Naive B cell (primary cell): ENCODE measurements around the gene ANO2. TPM values are rescaled to one million over a fixed set of nuclear protein-coding genes. Genes with fewer than 3 reads are reported as not detected.
A peak's percentile ranks its signal among the peaks of the same experiment; 100 is the strongest.

Experiments used
- ATAC-seq, 2 donors: fragments of 150-1000 bp; cut with Tn5 transposase; 2 replicates each; pipeline ENCODE4 v1.10.0; 2021; ENCODE audit warnings: low read depth in 2 of 2, mild to moderate bottlenecking in 2 of 2, moderate library complexity in 2 of 2
- DNase-seq: peaks from one replicate; pipeline ENCODE4 v3.0.0; 2022
- H3K27ac Mint-ChIP-seq, 6 donors: one replicate each; pipeline ENCODE4 v1.8.0; 2020 to 2022; ENCODE audit warnings: mild to moderate bottlenecking in 6 of 6, mixed read lengths in 6 of 6, moderate library complexity in 5 of 6, inconsistent platforms in 2 of 6
- H3K27me3 Mint-ChIP-seq, 3 donors: one replicate each; pipeline ENCODE4 v1.8.0; 2021 to 2022; ENCODE audit warnings: mixed read lengths in 3 of 3, mild to moderate bottlenecking in 1 of 3
- H3K36me3 Mint-ChIP-seq, 2 donors: one replicate each; pipeline ENCODE4 v1.8.0; 2020 to 2022; ENCODE audit warnings: mixed read lengths in 2 of 2, inconsistent platforms in 1 of 2, mild to moderate bottlenecking in 1 of 2
- H3K4me1 Mint-ChIP-seq, 3 donors: one replicate each; pipeline ENCODE4 v1.8.0; 2020 to 2022; ENCODE audit warnings: mixed read lengths in 3 of 3, inconsistent platforms in 1 of 3, mild to moderate bottlenecking in 1 of 3, moderate library complexity in 1 of 3
- H3K4me3 Mint-ChIP-seq, 8 donors: one replicate each; pipeline ENCODE4 v1.8.0; 2020 to 2022; ENCODE audit warnings: mild to moderate bottlenecking in 8 of 8, mixed read lengths in 8 of 8, moderate library complexity in 8 of 8, inconsistent platforms in 2 of 8
- H3K9me3 Mint-ChIP-seq, 7 donors: one replicate each; pipeline ENCODE4 v1.8.0; 2020 to 2022; ENCODE audit warnings: mixed read lengths in 7 of 7, mild to moderate bottlenecking in 5 of 7, inconsistent platforms in 2 of 7, moderate library complexity in 1 of 7
- polyA plus RNA-seq, 6 donors: library from polyadenylated mRNA; unstranded; fragments of 300-500 nt; fragmentation: Illumina TruSeq; gene quantifications; one replicate each; pipeline ENCODE4 v1.2.3, GENCODE V29; 2021; ENCODE audit warnings: low read depth in 6 of 6

The ANO2 gene
- polyA plus RNA-seq, 6 donors from 2014 or later = not detected

DNA sequence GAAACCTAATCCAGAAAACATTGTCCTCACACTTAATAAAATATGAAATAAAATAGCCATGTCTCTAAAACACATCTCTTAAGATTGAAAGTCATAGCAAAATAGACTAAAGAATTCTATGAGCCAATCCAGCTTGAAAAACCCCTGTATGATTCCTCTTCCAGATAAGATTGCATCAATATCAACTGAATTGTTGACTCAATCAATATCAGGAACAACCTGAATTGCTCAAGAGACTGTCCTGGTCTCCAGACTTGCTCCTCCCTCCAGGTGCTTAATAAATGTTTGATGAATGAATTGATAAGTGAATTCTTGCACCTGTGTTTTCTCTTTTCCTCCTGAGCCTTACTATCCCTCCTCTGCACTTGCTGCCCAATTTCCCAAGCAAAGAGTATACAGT is 351.1 kb downstream of the ANO2 start:
- peak overlapping the region in 1 of 6 donors; percentile 8 for H3K27ac Mint-ChIP-seq
- no peaks in the 10 kb centered on the region for H3K4me1 Mint-ChIP-seq
- no peak for ATAC-seq
- peaks cover 0 to 11% (median 1%) of the 10 kb centered on the region in 7 donors for H3K9me3 Mint-ChIP-seq
- no peaks in the 10 kb centered on the region for H3K36me3 Mint-ChIP-seq
- H3K27me3 Mint-ChIP-seq = peaks cover 9 to 19% (median 17%) of the 10 kb centered on the region in 3 donors
- DNase-seq = no peak
- no peak overlapping the region for H3K4me3 Mint-ChIP-seq

DNA sequence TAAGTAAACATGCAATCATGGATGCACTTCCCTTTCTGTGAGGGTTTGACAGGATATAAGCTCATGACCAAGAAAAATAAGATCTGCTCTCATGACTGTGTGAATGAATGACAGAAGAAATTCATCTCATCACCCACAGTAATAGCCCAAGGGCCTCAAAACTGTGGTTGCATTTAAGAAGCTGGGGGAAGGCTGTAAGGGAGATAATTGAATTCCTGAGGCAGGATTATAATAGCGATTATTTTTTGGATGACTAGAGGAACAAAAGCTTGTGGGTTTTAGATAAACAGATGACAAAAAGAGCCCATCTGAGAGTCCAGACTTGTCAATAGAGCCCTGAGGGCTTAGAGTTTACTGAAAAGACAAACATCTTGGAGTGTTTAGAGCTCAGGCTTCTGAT is 352.0 kb downstream of the ANO2 start:
- Mint-ChIP-seq H3K9me3 (peaks cover 0 to 11% (median 1%) of the 10 kb centered on the region in 7 donors), H3K27me3 (peaks cover 3 to 17% (median 12%) of the 10 kb centered on the region in 3 donors), H3K4me3 (no peak overlapping the region), H3K4me1 (no peaks in the 10 kb centered on the region), H3K27ac (no peak overlapping the region), H3K36me3 (no peaks in the 10 kb centered on the region)
- ATAC-seq (no peak), DNase-seq (no peak)

DNA sequence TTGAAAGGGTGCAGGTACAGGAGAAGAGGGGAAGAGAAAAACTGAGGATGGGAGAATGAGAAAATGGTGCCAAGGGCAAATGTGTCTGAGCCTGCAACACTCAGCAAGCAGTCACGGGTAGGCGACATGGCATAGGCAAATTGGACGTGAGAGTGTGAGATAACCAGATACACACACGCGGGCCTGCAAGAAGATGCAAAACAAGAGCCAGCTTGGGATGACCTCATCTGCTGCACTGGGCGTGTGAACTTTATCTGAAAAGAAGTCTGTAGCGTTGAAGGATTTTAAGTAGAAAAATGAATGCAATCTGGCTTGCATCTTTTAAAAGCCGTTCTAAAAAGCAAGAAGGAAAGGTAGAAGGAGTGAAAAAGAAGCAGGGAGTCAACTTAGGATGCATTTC is 352.7 kb downstream of the ANO2 start:
- DNase-seq (no peak), ATAC-seq (no peak)
- H3K4me3 Mint-ChIP-seq = no peak overlapping the region
- no peaks in the 10 kb centered on the region for H3K36me3 Mint-ChIP-seq
- H3K27ac Mint-ChIP-seq = no peak overlapping the region
- H3K27me3 Mint-ChIP-seq = peaks cover 4 to 19% (median 16%) of the 10 kb centered on the region in 3 donors
- peaks cover 0 to 5% (median 1%) of the 10 kb centered on the region in 7 donors for H3K9me3 Mint-ChIP-seq
- no peaks in the 10 kb centered on the region for H3K4me1 Mint-ChIP-seq

DNA sequence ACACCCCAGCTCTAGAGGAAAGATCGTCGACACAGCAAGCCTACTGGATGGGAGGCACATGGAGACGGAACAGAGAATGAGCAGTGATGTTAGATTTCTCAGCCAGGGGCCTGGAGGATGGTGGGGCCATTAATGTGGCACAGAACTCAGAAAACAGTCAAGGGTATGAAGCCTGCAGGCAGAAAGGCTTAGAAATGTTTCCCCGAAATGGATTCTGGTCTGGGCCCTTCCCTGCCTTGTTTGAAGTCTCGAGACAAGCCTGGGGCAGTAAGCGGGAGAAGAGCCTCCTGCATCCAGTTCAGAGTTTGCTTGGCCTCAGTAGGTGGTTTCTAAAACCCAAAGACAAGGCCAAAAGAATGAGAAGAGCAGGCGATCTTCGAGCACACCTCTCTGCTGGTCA is 354.7 kb downstream of the ANO2 start:
- peaks cover 0 to 1% (median 0%) of the 10 kb centered on the region in 7 donors for H3K9me3 Mint-ChIP-seq
- peaks cover 3 to 14% (median 12%) of the 10 kb centered on the region in 3 donors for H3K27me3 Mint-ChIP-seq
- no peak for ATAC-seq
- DNase-seq = no peak
- no peak overlapping the region for H3K4me3 Mint-ChIP-seq
- no peak overlapping the region for H3K27ac Mint-ChIP-seq
- no peaks in the 10 kb centered on the region for H3K4me1 Mint-ChIP-seq
- H3K36me3 Mint-ChIP-seq = no peaks in the 10 kb centered on the region

DNA sequence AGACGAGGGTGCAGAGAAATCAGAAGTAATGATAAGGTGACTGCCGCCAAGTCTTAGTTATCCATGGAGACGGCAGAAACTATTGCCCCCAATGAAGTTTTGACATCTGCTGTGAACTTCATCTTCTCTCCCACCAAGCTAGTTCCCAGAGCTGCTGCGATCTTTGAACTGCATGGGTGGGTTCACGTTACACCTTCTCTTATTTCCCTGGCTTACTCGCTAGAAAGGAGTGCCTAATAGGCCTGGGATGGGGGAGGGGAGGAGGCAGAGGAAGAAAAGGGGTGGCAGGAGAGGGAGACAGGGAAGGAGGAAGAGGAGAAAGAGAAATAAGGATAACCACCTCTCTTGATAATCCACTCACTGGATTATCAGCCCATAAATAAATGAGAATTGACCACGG is 356.0 kb downstream of the ANO2 start:
- DNase-seq (no peak), ATAC-seq (no peak)
- Mint-ChIP-seq H3K4me1 (no peaks in the 10 kb centered on the region), H3K36me3 (no peaks in the 10 kb centered on the region), H3K27me3 (peaks cover 3 to 12% (median 10%) of the 10 kb centered on the region in 3 donors), H3K4me3 (no peak overlapping the region), H3K27ac (no peak overlapping the region), H3K9me3 (peaks cover 0 to 1% (median 0%) of the 10 kb centered on the region in 7 donors)

DNA sequence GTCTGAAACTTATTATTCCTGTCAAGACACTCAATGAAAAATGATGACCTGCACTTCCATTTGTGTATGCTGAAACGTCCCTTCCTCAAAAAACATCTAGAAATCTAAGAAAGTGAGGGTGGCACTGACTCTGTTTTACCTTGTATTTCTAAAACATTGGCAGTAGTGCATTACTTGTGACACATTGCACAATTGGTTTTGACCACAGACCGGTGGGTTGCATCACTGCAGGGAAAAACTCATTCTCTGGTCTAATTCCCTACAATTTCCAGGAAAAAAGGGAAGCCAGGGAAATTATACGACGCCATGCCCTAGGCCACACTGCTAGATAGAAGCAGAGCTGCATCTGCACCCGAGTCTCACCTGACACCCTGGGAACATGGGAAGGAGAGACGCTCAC is 356.5 kb downstream of the ANO2 start:
- no peak for DNase-seq
- no peaks in the 10 kb centered on the region for H3K4me1 Mint-ChIP-seq
- H3K4me3 Mint-ChIP-seq = no peak overlapping the region
- H3K36me3 Mint-ChIP-seq = no peaks in the 10 kb centered on the region
- H3K9me3 Mint-ChIP-seq = peaks cover 0 to 1% (median 0%) of the 10 kb centered on the region in 7 donors
- H3K27ac Mint-ChIP-seq = no peak overlapping the region
- peaks cover 3 to 12% (median 10%) of the 10 kb centered on the region in 3 donors for H3K27me3 Mint-ChIP-seq
- ATAC-seq = no peak

DNA sequence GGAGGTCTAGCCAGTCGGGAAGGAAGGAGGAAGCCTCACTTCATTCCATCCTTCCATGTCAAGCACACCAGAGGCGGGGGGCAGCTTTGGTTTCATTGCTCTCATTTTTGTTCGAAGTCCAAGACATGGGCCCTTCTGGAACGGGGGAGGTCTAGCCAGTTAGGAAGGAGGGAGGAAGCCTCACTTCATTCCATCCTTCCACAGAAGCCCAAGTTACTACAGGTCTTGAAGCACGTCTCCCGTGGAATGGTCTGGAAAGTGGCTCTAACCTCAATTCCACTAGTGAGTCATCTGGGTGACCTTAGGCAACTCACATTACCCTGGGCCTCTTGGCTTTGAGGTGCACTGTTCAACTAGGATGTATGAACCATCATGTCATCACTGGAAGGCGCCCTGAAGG is 356.9 kb downstream of the ANO2 start:
- ATAC-seq (no peak), DNase-seq (no peak)
- H3K4me3 Mint-ChIP-seq = no peak overlapping the region
- H3K27ac Mint-ChIP-seq = no peak overlapping the region
- no peaks in the 10 kb centered on the region for H3K4me1 Mint-ChIP-seq
- H3K36me3 Mint-ChIP-seq = no peaks in the 10 kb centered on the region
- H3K27me3 Mint-ChIP-seq = peaks cover 3 to 13% (median 10%) of the 10 kb centered on the region in 3 donors
- H3K9me3 Mint-ChIP-seq = peaks cover 0 to 1% (median 0%) of the 10 kb centered on the region in 7 donors

DNA sequence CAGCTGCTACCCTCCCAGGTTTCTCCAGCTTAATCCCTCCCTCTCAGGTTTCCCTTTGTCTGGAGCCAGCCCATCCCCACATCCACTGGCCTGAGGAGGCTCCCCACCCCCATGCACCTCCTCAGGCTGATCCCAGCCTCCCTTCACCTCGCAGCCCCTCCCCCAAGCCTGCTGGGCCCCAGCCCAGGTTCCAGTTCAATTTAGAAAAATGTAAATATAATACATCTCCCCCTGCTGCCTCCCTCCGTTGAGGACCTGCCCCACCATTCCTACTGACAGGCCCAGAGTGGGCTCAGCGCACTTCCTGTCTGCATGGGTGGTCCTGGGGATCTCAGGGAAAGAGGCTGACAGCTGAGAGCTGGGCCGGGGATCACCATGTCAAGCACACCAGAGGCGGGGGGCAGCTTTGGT is 357.3 kb downstream of the ANO2 start:
- no peak overlapping the region for H3K4me3 Mint-ChIP-seq
- DNase-seq (no peak), ATAC-seq (no peak)
- H3K36me3 Mint-ChIP-seq = no peaks in the 10 kb centered on the region
- H3K27ac Mint-ChIP-seq = no peak overlapping the region
- peaks cover 0 to 3% (median 0%) of the 10 kb centered on the region in 7 donors for H3K9me3 Mint-ChIP-seq
- peaks cover 3 to 17% (median 10%) of the 10 kb centered on the region in 3 donors for H3K27me3 Mint-ChIP-seq
- H3K4me1 Mint-ChIP-seq = no peaks in the 10 kb centered on the region

DNA sequence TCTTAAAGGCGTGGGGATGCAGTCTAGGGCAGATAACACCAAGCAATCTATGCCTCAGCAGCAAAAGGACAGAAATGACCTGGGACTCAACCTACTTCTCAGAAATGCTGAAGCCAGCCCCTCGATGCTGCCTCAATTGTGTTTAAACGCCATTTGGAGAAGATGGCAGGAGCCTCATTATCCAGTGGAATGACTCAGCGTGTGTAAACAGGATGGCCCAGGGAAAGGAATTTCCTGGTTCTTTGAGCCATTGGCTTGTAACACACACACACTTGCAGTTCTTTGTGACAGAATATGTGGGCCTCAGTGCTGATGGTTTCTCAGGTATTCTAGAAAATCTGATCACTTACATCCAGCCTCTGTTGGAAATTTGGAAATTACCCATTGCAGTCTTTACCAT is 358.9 kb downstream of the ANO2 start:
- no peak overlapping the region for H3K27ac Mint-ChIP-seq
- no peak overlapping the region for H3K4me3 Mint-ChIP-seq
- no peaks in the 10 kb centered on the region for H3K4me1 Mint-ChIP-seq
- H3K36me3 Mint-ChIP-seq = no peaks in the 10 kb centered on the region
- ATAC-seq (no peak), DNase-seq (no peak)
- H3K9me3 Mint-ChIP-seq = peaks cover 0 to 4% (median 0%) of the 10 kb centered on the region in 7 donors
- peaks cover 3 to 22% (median 5%) of the 10 kb centered on the region in 3 donors for H3K27me3 Mint-ChIP-seq

DNA sequence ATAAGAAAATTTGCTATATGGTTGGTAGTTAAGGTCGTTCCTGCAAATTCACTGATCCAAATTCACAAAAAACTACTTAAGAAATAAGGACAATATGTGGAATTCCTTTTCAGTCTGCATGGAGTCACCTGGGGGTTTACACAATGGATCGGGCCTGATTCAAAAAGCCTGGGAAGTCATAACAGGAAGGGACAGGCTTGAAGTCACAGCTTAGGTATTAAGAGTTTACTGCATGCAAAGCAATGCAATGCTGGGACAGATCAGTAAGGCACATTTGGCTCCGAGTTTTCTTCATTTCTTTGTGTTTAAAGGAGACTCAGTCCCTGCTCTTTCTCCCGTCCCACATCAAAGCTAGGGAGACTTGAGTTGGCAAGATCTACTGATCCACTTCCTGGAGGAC is 359.9 kb downstream of the ANO2 start:
- no peaks in the 10 kb centered on the region for H3K36me3 Mint-ChIP-seq
- peaks cover 3 to 25% (median 5%) of the 10 kb centered on the region in 3 donors for H3K27me3 Mint-ChIP-seq
- peaks cover 0 to 4% (median 0%) of the 10 kb centered on the region in 7 donors for H3K9me3 Mint-ChIP-seq
- ATAC-seq (no peak), DNase-seq (no peak)
- no peaks in the 10 kb centered on the region for H3K4me1 Mint-ChIP-seq
- no peak overlapping the region for H3K27ac Mint-ChIP-seq
- no peak overlapping the region for H3K4me3 Mint-ChIP-seq

DNA sequence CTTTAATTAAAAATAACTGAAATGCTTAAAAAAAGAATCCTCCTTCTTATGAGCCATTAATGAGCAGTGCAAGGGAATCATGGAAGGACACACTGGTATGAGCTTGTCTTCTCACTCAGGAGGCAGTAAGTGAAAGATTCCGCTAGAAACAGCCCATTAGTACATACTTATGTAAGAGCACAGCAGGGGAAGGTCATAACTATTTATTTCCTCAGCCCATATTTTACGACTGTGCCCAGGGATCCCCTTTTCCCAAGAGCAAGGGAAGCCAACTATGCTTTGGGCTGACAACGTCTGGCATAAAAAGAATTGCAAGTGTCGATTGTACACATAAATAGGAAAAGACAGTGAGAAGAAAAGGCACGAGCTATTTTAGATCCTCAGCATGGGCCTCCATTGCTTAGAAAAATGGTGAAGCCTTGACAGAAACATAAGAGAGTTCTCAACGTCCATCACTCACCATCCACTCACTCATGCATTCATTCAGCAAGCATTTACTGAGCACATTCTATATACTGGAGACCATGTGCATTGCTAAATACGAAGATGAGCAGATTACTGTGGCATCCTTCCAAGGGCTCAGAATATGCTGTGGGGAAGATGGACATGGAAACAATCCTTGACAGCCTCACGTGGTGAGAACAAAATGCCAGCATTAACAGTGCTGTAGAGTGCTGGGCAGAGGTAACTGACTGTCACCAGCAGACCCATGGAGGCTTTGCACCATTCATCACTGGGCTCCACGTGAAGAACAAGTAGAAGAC is 360.5 kb downstream of the ANO2 start:
- Mint-ChIP-seq H3K9me3 (peaks cover 0 to 4% (median 0%) of the 10 kb centered on the region in 7 donors), H3K4me3 (no peak overlapping the region), H3K27ac (no peak overlapping the region), H3K27me3 (peaks cover 3 to 25% (median 5%) of the 10 kb centered on the region in 3 donors), H3K4me1 (no peaks in the 10 kb centered on the region), H3K36me3 (no peaks in the 10 kb centered on the region)
- DNase-seq = no peak
- ATAC-seq = no peak

DNA sequence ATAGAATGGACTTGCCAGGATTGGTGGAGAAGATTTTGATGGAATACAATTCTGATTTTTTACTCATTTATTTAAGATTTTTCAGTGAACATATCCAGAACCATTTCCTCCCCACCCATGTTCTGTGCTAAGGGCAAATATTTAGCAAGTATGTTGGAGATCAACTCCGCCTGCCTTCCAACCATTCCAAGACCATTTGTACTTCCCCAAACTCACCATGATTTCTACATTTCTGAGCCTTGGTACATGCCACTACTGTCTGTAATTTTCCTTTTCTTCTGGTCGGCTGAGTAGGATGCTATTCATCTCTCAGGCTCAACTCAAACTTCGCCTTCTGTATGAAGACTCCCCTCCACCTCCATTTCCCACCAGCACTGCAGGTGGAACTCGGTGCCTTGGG is 362.5 kb downstream of the ANO2 start:
- DNase-seq (no peak), ATAC-seq (no peak)
- no peak overlapping the region for H3K4me3 Mint-ChIP-seq
- H3K4me1 Mint-ChIP-seq = no peaks in the 10 kb centered on the region
- peaks cover 0 to 17% (median 7%) of the 10 kb centered on the region in 3 donors for H3K27me3 Mint-ChIP-seq
- H3K9me3 Mint-ChIP-seq = peaks cover 0 to 4% (median 0%) of the 10 kb centered on the region in 7 donors
- H3K36me3 Mint-ChIP-seq = no peaks in the 10 kb centered on the region
- H3K27ac Mint-ChIP-seq = no peak overlapping the region

DNA sequence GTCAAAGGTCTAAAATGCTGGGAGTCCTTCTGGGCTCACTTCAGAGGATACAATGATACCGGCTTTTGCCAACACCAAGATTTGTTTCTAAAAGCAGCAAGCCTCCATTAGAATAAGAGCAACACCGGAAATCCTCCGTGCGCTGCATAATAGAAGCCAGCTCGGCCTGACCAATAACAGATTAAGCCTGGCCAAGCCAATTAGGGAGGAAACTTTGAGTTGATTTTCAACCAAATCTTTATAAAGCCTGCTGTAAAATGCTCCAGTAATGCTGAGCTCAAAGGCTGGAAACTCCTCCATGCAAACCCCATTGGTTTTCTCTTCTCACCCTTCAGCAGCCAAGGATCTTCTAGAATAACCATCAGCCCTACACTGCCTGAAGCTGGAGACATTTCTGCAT is 363.0 kb downstream of the ANO2 start:
- Mint-ChIP-seq H3K4me3 (no peak overlapping the region), H3K36me3 (no peaks in the 10 kb centered on the region), H3K9me3 (peaks cover 0 to 4% (median 0%) of the 10 kb centered on the region in 7 donors), H3K4me1 (no peaks in the 10 kb centered on the region), H3K27ac (no peak overlapping the region), H3K27me3 (peaks cover 3 to 17% (median 4%) of the 10 kb centered on the region in 3 donors)
- ATAC-seq = no peak
- DNase-seq = no peak

DNA sequence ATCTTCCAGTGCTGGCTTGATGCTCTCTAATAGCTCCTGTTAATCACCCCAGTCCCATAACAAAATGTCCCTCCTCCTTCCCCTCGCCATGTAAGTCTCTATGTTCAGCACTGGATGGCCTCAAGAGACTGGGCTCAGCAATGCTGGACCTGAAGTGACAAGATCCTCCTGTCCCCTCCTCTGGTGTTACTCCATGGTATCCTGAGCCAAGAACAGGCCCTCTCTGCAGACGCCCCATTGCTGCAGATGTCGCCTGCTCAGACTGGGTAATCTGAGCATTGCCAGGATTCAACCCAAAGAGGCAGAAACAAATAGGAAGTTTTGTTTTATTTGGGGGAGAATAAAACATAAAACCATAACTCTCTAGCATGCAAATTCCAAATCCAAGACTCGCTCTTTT is 363.4 kb downstream of the ANO2 start:
- H3K36me3 Mint-ChIP-seq = no peaks in the 10 kb centered on the region
- no peaks in the 10 kb centered on the region for H3K4me1 Mint-ChIP-seq
- H3K27me3 Mint-ChIP-seq = peaks cover 3 to 17% (median 4%) of the 10 kb centered on the region in 3 donors
- H3K9me3 Mint-ChIP-seq = peaks cover 0 to 4% (median 0%) of the 10 kb centered on the region in 7 donors
- ATAC-seq (no peak), DNase-seq (no peak)
- no peak overlapping the region for H3K27ac Mint-ChIP-seq
- no peak overlapping the region for H3K4me3 Mint-ChIP-seq
